Left renal pelvis (tissue), 4 donors: ENCODE results near the gene COX10. TPM values are rescaled to one million over a fixed set of nuclear protein-coding genes. Genes with fewer than 3 reads are reported as not detected.
"Not testable (repeated sequence)": the region's sequence is repeated elsewhere in the genome, so short reads cannot be mapped to it uniquely, and the experiment has no call there.

Experiments
- DNase-seq, 4 donors: peaks; one replicate each; pipeline ENCODE4 v3.0.0-alpha.2; 2013; ENCODE audit warnings: low read depth in 4 of 4, low spot score in 3 of 4
- polyA plus RNA-seq, 4 donors: library from polyadenylated mRNA; unstranded; fragments of 120-200 nt; gene quantifications; one replicate each; pipeline ENCODE4 v1.2.1, GENCODE V29; 2013; ENCODE audit not compliant: insufficient read length in 4 of 4

Gene COX10
- polyA plus RNA-seq, 4 donors = 11.9 to 17.7 (median 16.4) TPM

DNA sequence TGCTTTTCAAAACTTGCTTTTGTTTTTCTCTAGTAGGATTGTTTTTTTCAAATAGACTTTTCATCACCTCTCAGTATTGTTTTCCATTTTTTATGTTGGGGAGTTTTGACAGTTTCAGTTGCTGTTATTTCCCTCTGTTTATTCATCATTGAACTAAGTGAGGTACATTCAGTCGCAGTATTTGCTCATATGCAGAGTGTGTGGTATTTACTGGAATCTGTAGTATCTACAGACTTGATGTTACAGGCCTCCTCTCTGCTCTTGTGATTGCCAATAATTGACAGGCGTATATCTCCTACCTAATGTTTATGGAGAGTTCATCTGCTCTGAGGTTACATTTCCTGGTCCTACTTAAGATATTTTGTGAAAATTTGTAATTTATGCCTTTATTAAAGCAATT lies 49.6 kb downstream of the COX10 start:
- DNase-seq = no peak

DNA sequence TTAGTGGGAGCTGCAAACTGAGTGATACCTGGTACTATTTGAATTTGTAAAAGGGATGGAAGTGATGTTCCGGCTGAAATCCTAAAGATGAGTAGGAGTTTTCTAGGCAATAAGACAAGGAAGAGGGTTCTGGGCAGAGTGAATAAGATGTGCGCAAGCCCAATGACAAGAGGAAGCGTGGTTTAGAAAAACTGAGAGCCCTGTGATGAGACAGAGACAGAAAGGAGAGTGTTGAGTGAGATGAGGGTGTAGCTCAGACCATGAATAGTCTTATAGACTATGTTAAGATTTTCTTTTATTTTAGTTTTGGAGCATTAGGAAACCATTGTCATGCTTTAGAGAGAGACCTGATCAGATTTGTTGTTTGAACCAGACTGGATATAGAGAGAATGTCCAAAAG lies 50.2 kb downstream of the COX10 start:
- DNase-seq = no peak

DNA sequence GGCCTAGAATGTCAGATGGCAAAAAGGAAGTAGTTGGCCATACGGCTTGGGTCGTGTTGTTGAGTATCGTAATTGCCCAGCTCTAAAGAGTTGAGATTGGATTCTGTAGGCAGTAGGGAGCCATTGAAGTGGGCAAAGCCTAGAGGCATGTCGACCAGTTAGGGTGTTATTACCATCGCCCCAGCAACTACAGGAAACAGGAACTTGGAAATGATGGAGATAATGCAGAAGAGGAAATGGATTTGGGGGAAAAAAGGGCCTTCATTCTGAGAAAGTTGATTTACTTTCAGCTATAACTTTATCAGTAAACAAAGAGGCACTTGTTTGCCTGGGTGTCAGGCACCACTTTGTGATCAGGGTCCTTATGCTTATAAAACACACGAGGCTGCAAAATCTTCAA lies 52.6 kb downstream of the COX10 start:
- DNase-seq = no peak

DNA sequence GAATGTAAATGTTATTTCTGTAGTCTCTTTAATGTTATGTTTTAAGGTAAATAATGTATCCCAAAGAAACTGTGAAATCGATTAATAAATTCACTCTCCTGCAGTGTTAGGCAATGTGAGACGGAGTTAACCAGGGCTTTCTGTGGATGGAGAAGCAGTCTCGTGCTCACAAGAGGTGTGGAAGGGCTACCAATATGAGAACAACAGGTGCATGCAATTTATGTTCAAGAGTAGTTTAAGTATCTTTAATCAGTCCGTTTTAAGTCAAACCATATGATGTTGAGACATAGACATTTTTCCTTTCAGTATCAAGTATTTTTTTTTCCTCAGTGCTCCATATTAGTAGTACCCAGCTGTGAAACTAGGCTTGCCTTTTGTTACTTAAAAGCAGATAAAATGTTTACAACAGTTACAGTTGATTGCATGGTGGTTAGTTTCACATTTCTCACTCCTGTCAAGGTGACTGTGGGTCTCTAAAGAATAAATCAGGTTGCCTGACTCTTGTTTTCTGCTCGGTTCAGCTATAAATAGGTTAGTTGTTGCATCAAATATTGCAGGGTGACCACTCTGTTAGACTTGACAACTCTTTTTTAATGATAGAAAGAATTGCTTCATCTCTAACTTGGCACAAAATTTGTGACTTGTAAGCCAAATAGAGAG lies 54.4 kb downstream of the COX10 start:
- no peak for DNase-seq

DNA sequence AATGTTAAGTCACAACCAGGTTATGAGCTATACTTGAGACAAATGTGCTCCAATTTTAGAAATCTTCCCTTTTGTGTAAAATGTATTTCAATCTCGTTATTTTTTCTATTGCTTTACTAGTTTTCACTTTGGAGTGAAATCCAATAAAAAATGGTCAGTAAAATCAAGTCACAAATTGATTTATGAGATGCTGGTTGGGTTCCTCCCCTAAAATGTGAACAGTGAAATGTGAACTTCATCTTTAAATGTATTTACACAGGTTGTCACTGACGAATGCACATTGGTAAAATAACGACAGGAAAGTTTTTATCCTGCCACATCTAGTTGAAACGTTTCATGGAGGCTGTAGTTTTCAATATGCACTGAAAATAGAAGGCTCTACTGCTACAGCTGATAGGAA lies 55.5 kb downstream of the COX10 start:
- no peak for DNase-seq

DNA sequence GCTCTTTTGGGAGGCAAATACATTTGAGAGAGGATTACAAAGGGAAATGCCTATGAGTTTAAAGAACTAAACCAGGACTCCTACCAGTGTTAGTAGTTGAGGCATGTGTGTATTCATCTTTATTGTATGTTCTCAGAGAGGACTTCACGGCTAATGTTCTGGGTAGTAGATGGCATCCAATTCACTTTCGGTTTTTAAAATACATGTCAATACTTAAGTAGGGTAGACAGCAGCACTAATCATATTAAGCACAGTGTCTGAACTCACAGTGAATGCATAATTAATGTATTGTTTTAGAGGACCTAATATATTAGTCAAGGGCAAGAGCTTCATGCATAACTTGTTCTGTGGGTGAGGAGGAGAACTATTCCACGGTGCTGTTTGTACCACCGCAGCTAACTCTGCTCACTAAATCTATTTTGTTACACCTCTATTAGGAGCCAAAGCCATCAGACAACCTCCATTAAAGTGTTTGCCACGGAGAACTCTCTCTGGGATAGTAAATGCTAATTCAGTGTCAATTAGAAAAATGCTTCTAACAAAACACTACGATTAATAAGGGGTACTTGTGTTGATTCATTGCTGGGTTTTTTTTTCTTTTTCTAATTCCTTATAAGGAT lies 56.3 kb downstream of the COX10 start:
- no peak for DNase-seq

DNA sequence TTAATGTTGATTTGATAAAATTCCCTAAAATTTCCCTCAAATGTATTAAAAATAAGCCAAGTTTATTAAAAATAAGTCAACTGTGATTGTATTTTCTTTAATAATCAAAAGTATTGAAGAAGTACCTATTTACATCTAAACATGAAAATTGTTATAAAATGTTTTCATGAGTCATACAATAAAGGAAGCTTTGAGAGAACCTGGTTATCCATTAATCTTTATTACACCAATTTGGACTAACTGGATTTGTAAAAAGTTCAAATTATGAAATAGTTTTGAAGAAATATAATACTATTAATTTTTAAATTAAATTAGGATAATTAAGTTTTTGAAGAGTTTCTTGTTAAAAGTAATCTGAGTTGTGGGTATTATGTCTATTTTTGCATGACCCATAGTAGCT lies 63.8 kb downstream of the COX10 start:
- no peak for DNase-seq

DNA sequence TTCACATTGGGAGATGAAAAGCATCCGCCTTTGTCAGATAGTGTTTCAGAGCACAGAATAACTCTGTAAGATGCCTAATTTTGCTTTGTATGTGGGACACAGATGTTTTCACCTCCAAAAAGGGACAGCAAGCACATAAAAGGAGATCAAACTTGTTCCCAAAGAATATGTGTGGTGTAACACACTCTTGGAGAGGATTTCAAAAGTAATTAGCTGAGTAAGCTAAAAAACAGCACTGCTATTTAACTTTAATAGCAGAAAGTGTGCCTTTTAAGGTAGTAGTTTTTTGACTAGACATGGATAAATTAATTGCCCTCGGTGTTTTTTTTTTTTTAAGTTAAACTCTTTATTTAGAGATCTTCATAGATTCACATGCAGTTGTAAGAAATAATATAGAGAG lies 65.2 kb downstream of the COX10 start:
- DNase-seq = no peak

DNA sequence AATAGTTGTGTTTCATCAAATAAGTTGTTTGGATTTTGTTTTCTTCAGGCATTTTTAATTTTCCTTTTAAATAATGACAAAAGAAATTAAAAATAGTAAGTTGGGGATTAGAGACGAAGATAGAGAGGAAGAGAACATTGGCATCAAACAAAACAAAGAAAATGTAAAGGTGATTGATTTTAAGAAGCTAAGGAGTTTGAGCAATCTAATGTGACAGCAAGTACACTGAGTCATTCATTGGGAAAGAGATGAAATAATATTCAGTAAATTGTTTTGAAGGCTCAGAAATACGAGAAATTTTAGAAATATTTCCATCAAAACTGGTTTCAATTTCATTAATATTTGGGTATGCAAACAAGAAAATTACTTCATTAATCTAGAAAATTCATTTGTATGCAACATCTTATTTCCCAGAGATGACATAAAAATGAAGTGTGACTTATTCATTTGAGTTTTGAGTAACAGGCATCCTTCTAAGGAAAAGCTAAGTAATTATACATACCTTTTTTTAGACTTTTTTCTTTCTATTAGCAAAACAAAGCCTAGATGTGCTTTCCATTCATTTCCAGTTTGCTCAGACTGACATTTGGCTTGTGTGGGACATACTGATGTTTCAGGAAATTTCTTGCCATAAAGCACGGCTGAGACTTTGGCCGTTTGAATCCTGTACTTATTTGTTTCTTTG lies 66.7 kb downstream of the COX10 start:
- no peak for DNase-seq

DNA sequence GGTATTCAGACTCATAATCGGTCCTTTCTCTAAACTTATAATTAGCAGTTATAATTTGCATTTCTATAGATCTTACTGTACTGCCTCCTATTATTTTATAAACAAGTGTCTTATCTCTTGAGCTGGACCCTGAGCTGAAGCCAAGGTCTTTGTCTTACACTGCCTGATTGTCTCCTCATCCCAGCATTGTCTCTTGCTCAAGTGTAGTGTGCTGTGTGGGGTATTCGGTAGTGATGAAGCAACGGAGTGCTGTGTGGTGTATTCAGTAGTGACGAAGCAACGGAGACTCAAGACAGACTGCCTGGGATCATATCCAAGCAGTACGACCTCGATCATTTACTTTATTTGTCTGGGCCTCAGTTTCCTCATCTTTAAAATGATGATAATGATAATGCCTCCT lies 69.3 kb downstream of the COX10 start:
- DNase-seq = no peak

DNA sequence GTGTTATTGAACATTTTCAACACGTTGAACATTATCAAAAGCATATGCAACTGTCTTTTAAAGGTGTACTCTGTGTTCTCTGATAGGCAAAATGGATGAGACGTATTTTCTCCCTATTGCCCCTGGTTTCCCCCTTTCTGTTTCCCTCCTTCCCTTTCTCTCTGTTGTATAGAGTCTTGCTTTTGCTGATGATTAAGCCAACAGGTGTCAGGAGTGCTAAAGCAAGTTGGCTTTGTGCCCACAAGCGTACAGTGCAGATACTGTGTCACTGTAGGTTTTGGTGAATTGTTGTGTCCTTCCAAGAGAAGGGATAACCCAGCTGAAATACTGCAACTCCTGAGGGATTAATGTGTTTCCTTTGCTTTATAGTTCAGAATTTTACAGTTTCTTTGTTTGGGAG lies 74.4 kb downstream of the COX10 start:
- DNase-seq = peak in 1 of 4 donors; percentile 39

DNA sequence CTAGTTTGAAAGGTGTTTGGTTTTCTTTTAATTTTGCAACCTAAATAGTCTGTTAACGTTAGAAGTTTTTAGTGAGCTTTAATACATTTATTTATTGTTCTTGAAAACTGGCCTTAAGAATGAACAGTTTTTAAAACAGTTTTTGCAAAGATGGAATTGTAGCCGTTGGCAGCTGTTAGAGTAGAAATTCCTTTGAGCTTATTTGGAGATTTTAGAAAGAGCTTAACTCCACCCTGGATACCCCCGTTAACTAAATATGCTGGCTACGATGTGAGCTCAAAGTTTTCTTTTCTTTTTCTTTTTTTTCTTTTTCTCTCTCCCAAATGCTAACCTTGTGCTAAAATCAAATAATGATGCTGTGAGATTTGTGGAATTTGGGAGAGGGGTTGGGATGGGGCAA lies 75.2 kb downstream of the COX10 start:
- DNase-seq = no peak

DNA sequence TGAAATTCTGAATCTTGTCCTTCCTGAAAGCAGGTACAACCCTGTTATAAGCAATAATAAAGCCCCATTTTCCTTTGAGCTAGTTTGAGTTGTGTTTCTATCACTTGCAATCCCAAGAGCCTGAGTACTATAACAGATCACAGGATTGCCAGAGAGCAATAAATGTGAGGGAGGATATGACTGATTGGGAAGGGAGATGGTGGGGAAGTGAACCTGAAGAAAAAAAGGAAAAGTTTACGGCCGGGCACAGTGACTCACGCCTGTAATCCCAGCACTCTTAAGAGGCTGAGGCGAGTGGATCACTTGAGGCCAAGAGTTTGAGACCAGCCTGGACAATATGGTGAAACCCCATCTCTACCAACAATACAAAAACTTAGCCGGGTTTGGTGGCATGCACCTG lies 80.4 kb downstream of the COX10 start:
- no peak for DNase-seq

DNA sequence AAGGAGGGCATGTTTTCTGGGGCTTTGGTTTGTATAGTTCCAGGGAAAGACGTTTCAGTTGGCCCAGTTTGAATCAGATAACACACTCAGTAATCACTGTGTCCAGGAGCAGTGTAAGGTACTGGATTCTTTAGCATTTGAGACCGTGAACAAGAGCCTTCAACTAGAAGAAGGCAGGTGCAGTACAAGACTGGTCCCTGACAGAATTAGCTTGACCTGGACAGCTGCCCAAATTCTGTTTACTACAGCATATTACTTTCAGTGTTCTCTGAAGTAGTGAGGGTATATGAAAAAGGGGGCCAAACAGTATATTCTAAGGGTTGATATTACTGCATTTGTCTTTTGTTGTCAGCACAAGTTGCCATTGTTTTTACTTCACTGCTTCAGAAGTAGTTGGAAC lies 81.3 kb downstream of the COX10 start:
- no peak for DNase-seq

DNA sequence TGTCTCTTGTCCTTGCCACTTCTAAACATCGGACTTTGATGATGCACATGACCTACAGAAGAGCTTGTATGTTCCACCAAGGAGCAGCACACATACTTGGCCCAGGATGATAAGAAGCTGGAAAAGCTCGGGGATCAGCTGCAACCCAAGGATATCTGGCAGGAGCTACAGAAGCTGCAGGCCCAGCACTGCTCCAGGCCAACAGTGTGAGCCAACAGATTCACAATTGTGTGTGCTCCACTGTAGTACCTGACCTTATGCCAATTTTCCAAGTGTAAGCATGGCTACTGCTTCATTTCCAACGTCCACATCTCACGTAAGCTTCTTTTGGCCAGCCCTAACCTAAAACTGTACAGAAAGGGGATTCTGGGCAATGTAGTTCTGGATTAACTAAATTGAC lies 83.4 kb downstream of the COX10 start:
- no peak for DNase-seq

DNA sequence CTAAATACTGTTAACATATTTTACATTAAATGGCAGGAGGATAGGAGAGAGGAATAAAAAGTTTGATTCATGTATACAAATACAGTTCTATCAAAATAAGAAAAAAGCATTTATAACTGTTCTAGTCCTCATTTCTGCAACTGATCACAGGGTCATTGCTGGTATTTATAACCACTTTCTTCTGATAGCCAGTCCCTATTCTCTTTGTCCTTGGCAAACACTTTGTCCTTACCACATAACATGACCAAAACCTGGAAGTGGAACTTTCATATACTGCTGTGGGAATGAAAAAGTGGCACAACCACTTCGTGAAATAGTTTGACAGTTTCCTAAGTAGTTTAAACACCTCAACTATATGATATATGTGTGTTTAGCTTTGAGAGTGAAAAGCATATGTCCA lies 84.1 kb downstream of the COX10 start:
- DNase-seq = no peak

DNA sequence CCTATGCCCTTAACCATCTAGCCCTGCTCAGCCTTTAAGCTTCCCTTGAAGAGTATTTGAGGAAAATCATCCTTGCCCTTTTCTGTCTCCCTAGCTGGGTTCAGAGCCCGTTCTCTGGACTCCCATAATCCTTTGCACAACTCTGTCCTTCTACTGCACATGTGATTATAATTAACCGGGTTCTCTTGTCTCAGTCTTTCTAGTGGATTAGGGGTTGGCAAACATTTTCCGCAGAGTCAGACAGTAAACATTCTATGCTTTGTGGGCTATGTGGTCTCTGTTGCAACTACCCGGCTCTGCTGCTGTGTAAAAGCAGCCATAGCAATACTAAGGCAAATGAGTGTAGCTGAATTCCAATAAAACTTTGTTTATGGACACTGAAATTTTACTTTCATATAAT lies 87.4 kb downstream of the COX10 start:
- no peak for DNase-seq

DNA sequence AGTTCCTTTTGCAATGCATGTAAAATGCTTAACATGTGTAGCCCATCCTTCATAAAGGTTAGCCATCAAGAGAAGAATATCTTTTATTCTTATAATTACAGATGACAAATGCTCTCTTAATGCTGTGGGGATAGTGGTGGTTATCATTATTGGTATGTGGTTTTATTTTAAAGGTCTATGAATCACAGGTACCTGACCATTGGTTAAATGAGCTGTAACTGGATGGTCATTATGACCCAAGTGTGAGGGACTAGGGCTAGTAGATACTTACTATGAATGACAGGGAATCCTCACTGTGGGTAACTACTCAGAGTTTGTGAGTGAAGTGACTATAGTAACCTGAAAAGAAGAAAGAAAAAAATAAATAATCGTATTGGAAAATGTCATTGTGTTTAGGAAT lies 88.5 kb downstream of the COX10 start:
- no peak for DNase-seq

DNA sequence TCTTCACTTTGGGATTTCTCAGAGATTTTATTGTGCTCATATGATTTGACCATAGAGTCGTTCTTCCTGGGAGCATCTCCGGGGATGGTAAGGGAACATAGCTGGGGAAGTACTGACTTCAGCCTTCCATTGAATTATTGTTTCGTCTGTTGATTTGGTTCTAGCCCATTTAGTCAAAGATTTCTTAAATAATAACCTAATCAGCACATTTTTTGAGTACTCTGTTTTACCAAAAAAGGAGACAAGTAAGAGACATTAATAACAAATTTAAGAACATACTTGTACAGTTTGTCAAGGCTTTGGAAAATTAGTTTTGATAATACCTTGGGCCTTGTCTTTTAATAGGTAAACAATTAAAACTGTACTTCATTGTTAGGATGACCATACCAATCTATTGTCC lies 89.4 kb downstream of the COX10 start:
- DNase-seq = no peak

DNA sequence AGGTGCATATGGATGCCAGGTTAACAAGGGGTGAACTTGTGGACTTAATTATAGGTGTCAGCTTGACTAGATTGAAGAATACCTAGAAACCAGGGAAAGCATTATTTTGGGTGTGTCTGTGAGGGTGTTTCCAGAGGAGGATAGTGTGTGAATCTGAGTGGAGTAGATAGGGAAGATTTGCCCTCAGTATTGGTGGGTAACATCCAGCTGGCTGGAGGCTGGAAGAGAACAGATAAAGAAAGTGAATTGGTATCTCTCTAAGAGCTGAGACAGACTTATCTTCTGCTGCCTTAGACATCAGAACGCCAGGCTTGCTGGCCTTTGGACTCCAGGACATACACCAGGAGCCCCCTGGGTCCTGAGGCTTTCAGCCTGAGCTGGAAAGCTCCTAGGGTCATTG lies 92.1 kb downstream of the COX10 start:
- no peak for DNase-seq

DNA sequence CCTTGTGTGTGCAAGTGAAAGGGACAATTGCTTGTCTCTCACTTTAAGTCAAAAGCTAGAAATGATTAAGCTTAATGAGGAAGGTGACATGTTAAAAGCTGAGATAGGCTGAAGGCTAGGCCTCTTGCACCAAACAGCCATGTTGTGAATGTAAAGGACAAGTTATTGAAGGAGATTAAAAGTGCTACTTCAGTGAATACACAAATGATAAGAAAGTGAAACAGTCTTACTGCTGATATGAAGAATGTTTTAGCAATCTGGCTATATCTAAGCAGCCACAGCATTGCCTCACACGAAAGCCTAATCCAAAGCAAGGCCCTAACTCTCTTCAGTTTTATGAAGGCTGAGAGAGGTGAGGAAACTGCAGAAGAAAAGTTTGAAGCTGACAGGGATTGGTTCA lies 96.3 kb downstream of the COX10 start:
- DNase-seq = no peak

DNA sequence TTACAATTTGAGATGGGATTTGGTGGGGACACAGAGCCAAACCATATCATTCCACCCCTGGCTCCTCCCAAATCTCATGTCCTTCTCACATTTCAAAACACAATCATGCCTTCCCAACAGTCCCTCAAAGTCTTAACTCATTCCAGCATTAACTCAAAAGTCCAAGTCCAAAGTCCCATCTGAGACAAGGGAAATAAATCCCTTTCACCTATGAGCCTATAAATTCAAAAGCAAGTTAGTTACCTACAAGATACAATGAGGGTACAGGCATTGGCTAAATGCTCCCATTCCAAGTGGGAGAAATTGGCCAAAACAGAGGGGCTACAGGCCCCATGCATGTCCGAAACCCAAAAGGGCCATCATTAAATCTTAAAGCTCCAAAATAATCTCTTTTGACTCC lies 98.5 kb downstream of the COX10 start:
- DNase-seq = not testable (repeated sequence)
